Smooth muscle cell (in vitro differentiated cells): ENCODE measurements around the gene C2orf78. TPM values are rescaled to one million over a fixed set of nuclear protein-coding genes. Genes with fewer than 3 reads are reported as not detected.
A peak's percentile ranks its signal among the peaks of the same experiment; 100 is the strongest.

Experiments used
- DNase-seq: peaks from one replicate; lab custom pipeline; 2025; ENCODE audit not compliant: unreplicated experiment; lab: John Stamatoyannopoulos, UW
- H2AFZ ChIP-seq: fragments of 200-600 bp; sonication (generic); 2 replicates; pipeline ENCODE4 v1.6.0; 2016; ENCODE audit warnings: antibody characterized with exemption, low read depth, mild to moderate bottlenecking
- H3F3A ChIP-seq: fragments of 200-600 bp; sonication (generic); 2 replicates; pipeline ENCODE4 v1.6.0; 2017; ENCODE audit warnings: antibody characterized with exemption, low read depth
- H3K27ac ChIP-seq: fragments of 200-600 bp; sonication (generic); 2 replicates; pipeline ENCODE4 v1.5.1; 2016; ENCODE audit warnings: low read depth, mild to moderate bottlenecking
- H3K27me3 ChIP-seq: fragments of 200-600 bp; sonication (generic); 2 replicates; pipeline ENCODE4 v1.6.1; 2016; ENCODE audit warnings: low read depth, mild to moderate bottlenecking
- H3K36me3 ChIP-seq: fragments of 200-600 bp; sonication (generic); 2 replicates; pipeline ENCODE4 v1.5.1; 2016; ENCODE audit warnings: low read depth
- H3K4me1 ChIP-seq: fragments of 200-600 bp; sonication (generic); 2 replicates; pipeline ENCODE4 v1.5.1; 2016; ENCODE audit warnings: low read depth
- H3K4me2 ChIP-seq: fragments of 200-600 bp; sonication (generic); 2 replicates; pipeline ENCODE4 v1.6.0; 2016; ENCODE audit warnings: mild to moderate bottlenecking
- H3K4me3 ChIP-seq: fragments of 200-600 bp; sonication (generic); 2 replicates; pipeline ENCODE4 v1.5.1; 2016; ENCODE audit warnings: mild to moderate bottlenecking
- H3K79me2 ChIP-seq: fragments of 200-600 bp; sonication (generic); 2 replicates; pipeline ENCODE4 v1.6.0; 2016; ENCODE audit warnings: low read depth, mild to moderate bottlenecking
- H3K9ac ChIP-seq: fragments of 200-600 bp; sonication (generic); 2 replicates; pipeline ENCODE4 v1.6.0; 2016; ENCODE audit warnings: low read depth
- H3K9me3 ChIP-seq: fragments of 200-600 bp; sonication (generic); replicated peaks from 2 replicates; pipeline ENCODE4 v1.5.1; 2016; ENCODE audit warnings: low read depth
- H4K20me1 ChIP-seq: fragments of 200-600 bp; sonication (generic); 2 replicates; pipeline ENCODE4 v1.6.0; 2016; ENCODE audit warnings: low read depth
- WGBS: methylation state at CpG from one replicate; pipeline ENCODE4 v1.1.7; 2016; ENCODE audit warnings: low lambda C conversion rate; 5-methylcytosine and 5-hydroxymethylcytosine counted together
- polyA plus RNA-seq: library from polyadenylated mRNA; unstranded; fragments of >200 nt; fragmentation: Nextera tagmentation; extraction: Ambion mirVana; gene quantifications from 2 replicates; pipeline ENCODE4 v1.2.1, GENCODE V29; 2016
- total RNA-seq: library from RNA; depleted of rRNA; stranded (reverse); fragments of >200 nt; gene quantifications from 2 replicates; pipeline ENCODE4 v1.2.3, GENCODE V29; 2014
- TF ChIP-seq, protein P1 (sequence below): fragments of 200-600 bp; sonication (generic); IDR thresholded peaks from 2 replicates; pipeline ENCODE4 v1.5.1; 2017; ENCODE audit warnings: borderline replicate concordance, mild to moderate bottlenecking, antibody characterized with exemption; ENCODE audit not compliant: insufficient read depth, poor library complexity, severe bottlenecking

The C2orf78 gene
- total and polyA plus RNA-seq, 2 experiments from 2014 or later: not detected

GRCh38 chr2:73825408-73825807 lies 41.4 kb downstream of the C2orf78 start:
- 63% methylated on average over 4 of the region's 4 CpGs for WGBS
- Histone ChIP-seq H3K9ac (no peak overlapping the region), H3K27ac (no peak overlapping the region), H3F3A (peaks cover 8% of the 10 kb centered on the region), H3K9me3 (no peaks in the 10 kb centered on the region), H3K79me2 (peaks cover 7% of the 10 kb centered on the region), H2AFZ (no peak overlapping the region), H3K27me3 (peaks cover 8% of the 10 kb centered on the region), H3K4me1 (peaks cover 12% of the 10 kb centered on the region), H4K20me1 (no peaks in the 10 kb centered on the region), H3K36me3 (no peaks in the 10 kb centered on the region), H3K4me3 (no peak overlapping the region), H3K4me2 (no peak overlapping the region)
- DNase-seq: no peak
- TF ChIP-seq, protein P1, sequence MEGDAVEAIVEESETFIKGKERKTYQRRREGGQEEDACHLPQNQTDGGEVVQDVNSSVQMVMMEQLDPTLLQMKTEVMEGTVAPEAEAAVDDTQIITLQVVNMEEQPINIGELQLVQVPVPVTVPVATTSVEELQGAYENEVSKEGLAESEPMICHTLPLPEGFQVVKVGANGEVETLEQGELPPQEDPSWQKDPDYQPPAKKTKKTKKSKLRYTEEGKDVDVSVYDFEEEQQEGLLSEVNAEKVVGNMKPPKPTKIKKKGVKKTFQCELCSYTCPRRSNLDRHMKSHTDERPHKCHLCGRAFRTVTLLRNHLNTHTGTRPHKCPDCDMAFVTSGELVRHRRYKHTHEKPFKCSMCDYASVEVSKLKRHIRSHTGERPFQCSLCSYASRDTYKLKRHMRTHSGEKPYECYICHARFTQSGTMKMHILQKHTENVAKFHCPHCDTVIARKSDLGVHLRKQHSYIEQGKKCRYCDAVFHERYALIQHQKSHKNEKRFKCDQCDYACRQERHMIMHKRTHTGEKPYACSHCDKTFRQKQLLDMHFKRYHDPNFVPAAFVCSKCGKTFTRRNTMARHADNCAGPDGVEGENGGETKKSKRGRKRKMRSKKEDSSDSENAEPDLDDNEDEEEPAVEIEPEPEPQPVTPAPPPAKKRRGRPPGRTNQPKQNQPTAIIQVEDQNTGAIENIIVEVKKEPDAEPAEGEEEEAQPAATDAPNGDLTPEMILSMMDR: no peak

DNA sequence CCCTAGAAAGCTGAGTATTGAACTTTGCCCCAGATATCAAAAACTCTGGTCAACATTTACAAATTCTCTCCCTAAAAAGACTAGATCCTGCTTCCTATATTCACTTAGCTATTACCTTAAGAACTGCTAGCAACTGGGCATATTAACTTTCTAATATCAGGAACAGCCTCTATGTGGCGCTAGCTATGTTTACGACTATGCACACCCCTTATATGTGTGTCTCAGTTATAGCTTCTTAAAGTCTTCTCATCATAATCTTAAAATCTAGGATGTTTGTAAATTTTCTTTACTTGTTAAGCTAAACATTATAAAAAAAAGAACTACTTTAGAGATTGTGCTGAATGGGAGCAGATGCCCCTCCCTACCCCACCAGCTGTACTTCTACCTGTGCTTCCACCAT lies 43.0 kb downstream of the C2orf78 start:
- Histone ChIP-seq H3K9me3 (no peaks in the 10 kb centered on the region), H4K20me1 (no peaks in the 10 kb centered on the region), H3K27ac (no peak overlapping the region), H2AFZ (no peak overlapping the region), H3K4me1 (peaks cover 12% of the 10 kb centered on the region), H3F3A (peaks cover 8% of the 10 kb centered on the region), H3K4me3 (no peak overlapping the region), H3K27me3 (peaks cover 2% of the 10 kb centered on the region), H3K9ac (no peak overlapping the region), H3K36me3 (no peaks in the 10 kb centered on the region), H3K4me2 (no peak overlapping the region), H3K79me2 (peaks cover 9% of the 10 kb centered on the region)
- WGBS: 47% methylated on average over 2 of the region's 2 CpGs
- TF ChIP-seq, protein P1: peak; percentile 36
- no peak for DNase-seq

- Histone ChIP-seq H3K9ac (no peak overlapping the region), H3K4me3 (no peak overlapping the region), H3K79me2 (peaks cover 9% of the 10 kb centered on the region), H3K4me2 (peak overlapping the region; percentile 83), H3K36me3 (peaks cover 2% of the 10 kb centered on the region), H3F3A (peaks cover 8% of the 10 kb centered on the region), H3K9me3 (no peaks in the 10 kb centered on the region), H3K27me3 (no peaks in the 10 kb centered on the region), H3K27ac (no peak overlapping the region), H3K4me1 (peaks cover 12% of the 10 kb centered on the region), H4K20me1 (no peaks in the 10 kb centered on the region), H2AFZ (peak overlapping the region; percentile 86)
- TF ChIP-seq, protein P1: no peak
- 88% methylated on average over 9 of the region's 9 CpGs for WGBS
- DNase-seq: no peak
Observed at GRCh38 chr2:73827660-73828388, 43.8 kb downstream of the C2orf78 start.

DNA sequence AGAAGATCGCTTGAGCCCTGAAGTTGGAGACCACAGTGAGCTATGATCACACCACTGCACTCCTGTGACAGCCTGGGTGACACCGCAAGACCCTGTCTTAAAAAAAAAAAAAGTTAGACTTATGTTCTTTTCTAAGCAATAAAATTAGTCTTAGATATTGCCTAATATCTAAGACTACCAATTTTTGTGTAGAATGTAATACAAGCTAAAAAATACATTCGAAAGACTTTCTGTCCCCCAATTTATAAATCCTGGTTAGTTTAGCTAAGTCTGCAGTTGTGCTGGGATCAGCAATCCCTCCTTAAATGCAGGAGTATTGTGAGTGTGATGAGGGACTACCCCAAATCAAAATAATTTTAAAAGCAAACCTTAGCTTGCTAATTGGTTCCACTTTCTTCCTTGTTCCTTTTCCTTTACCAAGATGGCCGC lies 44.4 kb downstream of the C2orf78 start:
- peak overlapping the region; percentile 75 for H3K4me3 ChIP-seq
- peaks cover 8% of the 10 kb centered on the region for H3F3A ChIP-seq
- H3K9ac ChIP-seq: no peak overlapping the region
- H4K20me1 ChIP-seq: no peaks in the 10 kb centered on the region
- WGBS: 67% methylated on average over 4 of the region's 4 CpGs
- no peak overlapping the region for H3K27ac ChIP-seq
- H3K79me2 ChIP-seq: peaks cover 9% of the 10 kb centered on the region
- no peak for DNase-seq
- peak overlapping the region; percentile 86 for H2AFZ ChIP-seq
- H3K36me3 ChIP-seq: peaks cover 6% of the 10 kb centered on the region
- H3K9me3 ChIP-seq: no peaks in the 10 kb centered on the region
- TF ChIP-seq, protein P1: no peak
- no peaks in the 10 kb centered on the region for H3K27me3 ChIP-seq
- H3K4me2 ChIP-seq: peak overlapping the region; percentile 83
- H3K4me1 ChIP-seq: peaks cover 12% of the 10 kb centered on the region
